Heart left ventricle (tissue), 13 donors: Measurements from ENCODE around the gene PTPRN2.

Experiments used
- POLR2A ChIP-seq, 2 donors: fragments of 450-650 bp; IDR thresholded peaks; one replicate each; pipeline ENCODE4 v1.6.1; 2017; ENCODE audit warnings: antibody characterized with exemption in 2 of 2, mild to moderate bottlenecking in 2 of 2, moderate library complexity in 2 of 2
- TF ChIP-seq, protein P1 (sequence below), 12 donors: fragments of 200-600 bp; sonication (generic) in 4 of 12; IDR thresholded peaks; one replicate each; pipeline versions ENCODE4 v1.5.0 to v1.8.0; 2018 to 2022; ENCODE audit warnings: antibody characterized with exemption in 12 of 12, mild to moderate bottlenecking in 5 of 12
- donor health status: ischemic (EF 13 %, LVEDD 7.1; RV severe dilation, severe dysfunction).
- donor health status: DM: no; HTN: yes; CAD: no.
- donor health status: DM: no; HTN: no; CAD: no.
- donor health status: ischemic (EF 25% LVEDD 6.9; RV normal size, moderate dysfunction).
- donor health status: ischemic (EF 25% LVEDD 5.7; RV mildly dilated, moderate dysfunction).
- donor health status: ischemic (EF 35%, LVEDD 5.7; RV mildly dilated, moderate dysfunction).
- donor health status: nonischemic (EF 11% LVEDD 7.7; RV severe dilation, severe dysfunction).
- donor health status: DM: yes; HTN: yes; CAD: no.
- donor health status: PGD.
- donor health status: ischemic (EF 29% LVEDD 5.4; RV normal size, mild dysfunction).
- donor health status: nonischemic (EF 23%, LVEDD 6.1; RV moderate dilation, normal function).

DNA sequence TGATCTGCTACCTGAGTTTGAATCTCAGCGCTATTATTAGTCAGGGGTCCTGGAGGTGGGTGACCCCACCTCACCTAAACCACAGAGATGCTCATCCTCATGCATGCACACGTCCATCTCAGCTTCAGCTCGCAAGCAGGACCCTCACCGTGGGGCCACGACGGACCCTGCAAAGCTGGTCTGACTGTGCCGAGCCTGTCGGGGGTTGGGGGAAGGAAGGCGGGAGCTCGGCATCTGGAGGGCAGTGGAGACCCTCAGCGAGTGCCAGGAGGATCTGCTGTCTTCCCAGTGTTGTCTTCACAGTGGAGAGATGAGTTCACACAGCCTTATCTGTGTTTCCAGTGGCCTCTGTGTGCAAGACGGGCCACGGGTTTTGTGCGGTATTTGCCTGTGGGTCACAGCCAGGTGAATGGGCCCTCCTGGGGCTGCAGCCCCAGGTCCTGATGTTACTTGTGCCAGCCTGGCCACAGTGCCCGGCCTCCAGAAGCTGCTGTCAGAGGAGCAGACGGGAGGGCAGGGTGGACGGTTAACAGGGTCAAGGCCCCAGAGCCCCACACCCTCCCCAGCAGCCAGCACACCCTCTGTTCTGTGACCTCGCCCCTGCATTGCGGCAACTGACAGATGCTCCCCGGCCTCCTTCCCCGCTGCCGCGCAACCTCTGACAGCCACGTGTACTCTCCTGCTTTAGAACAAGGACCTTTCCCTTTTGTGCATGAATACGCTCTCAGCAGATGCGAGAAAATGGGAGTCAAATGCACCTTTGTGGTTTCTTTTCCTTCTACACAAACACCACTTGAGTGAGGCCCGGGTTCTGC is 722.1 kb downstream of the PTPRN2 start:
- TF ChIP-seq, protein P1, sequence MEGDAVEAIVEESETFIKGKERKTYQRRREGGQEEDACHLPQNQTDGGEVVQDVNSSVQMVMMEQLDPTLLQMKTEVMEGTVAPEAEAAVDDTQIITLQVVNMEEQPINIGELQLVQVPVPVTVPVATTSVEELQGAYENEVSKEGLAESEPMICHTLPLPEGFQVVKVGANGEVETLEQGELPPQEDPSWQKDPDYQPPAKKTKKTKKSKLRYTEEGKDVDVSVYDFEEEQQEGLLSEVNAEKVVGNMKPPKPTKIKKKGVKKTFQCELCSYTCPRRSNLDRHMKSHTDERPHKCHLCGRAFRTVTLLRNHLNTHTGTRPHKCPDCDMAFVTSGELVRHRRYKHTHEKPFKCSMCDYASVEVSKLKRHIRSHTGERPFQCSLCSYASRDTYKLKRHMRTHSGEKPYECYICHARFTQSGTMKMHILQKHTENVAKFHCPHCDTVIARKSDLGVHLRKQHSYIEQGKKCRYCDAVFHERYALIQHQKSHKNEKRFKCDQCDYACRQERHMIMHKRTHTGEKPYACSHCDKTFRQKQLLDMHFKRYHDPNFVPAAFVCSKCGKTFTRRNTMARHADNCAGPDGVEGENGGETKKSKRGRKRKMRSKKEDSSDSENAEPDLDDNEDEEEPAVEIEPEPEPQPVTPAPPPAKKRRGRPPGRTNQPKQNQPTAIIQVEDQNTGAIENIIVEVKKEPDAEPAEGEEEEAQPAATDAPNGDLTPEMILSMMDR (IDR thresholded peaks at IDR 0.05) = no peak
- TF ChIP-seq POLR2A (IDR thresholded peaks at IDR 0.05) = no peak
